ENCODE data around the gene BDKRB1.

Gene BDKRB1

DNA sequence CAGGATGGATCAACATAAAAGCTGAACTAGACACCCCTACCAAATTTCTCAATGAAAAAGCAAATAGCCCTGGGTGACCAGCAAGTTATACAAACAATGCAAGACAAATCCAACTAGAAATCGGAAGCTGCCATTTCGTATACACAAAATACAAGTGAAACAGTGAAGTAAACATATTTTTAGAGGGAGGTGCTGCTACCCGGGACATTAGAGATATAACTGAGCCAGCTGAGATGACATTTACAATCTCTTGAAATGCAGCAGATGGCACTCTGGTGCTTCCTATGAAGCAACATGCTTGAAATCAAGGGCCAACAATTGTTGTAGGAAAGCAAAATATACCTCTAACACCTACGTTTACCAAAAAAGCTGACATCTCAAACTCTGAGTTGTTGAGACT, 25.5 kb downstream of the BDKRB1 start:
- DNase-seq (ENCODE audit: low spot score) = no peak

DNA sequence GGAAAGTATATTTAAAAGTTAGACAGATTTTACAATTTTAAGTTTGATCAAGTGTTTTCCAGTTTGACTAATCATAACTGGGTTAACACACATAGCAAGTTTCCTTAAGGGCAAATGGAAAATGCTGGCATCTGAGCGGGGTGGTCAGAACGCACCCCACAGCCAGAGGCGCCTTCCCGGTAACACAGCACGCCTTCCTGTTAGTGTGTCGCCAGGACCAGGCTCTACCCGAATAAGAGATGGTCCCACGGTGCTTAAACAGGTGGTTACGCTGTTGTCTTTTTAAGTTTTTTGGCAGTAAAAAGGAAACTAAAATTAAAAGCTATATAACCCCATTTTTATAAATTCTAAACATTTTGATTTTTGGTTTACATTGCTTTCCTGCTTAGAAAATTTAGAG, 28.0 kb downstream of the BDKRB1 start:
- DNase-seq (ENCODE audit: low spot score) = no peak

DNA sequence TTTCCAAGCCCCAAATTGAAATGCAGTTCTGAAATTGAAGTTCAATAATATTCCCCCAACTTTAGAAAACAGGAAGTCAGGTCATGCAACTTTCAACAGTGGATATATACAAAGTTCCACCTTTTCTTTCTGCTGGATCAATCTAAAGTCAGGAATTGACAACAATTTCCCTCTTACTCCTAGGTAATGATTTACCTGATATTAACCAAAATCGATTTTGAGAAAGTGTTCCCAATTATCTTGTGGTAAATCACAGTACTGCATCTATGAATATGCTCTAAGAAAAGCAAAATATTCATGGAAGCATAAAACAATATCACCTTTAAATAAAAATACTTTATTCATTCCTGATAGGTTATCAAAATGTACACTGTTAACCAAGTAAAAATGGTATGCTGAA, 28.4 kb downstream of the BDKRB1 start:
- DNase-seq (ENCODE audit: low spot score) = no peak

GRCh38 chr14:96285667-96286066, 29.7 kb downstream of the BDKRB1 start:
- no peak for DNase-seq (ENCODE audit: low spot score)

- DNase-seq (ENCODE audit: low spot score) = no peak
Observed at GRCh38 chr14:96286251-96286650, 30.2 kb downstream of the BDKRB1 start.

- DNase-seq (ENCODE audit: low spot score) = no peak
Observed at GRCh38 chr14:96287856-96288255, 31.8 kb downstream of the BDKRB1 start.

DNA sequence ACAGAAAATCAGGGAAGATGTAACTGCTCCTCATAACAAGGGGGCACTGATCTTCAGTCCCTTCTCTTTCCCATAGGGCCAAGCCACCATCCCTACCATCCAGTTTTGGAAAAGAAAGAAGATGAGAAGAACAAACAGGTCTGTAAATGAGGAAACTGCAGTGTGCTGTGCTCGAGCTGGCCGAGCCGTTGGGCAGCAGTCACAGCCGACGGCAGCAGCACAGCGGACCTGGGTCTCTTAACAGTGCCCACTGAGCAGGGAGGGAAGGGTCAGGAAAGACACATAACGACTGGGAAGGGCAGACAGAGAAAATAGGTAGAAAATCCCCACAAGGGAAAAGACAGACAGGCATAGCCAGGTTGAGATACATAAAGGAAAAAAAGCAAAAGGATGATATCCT, 38.2 kb downstream of the BDKRB1 start:
- DNase-seq (ENCODE audit: low spot score) = no peak

DNA sequence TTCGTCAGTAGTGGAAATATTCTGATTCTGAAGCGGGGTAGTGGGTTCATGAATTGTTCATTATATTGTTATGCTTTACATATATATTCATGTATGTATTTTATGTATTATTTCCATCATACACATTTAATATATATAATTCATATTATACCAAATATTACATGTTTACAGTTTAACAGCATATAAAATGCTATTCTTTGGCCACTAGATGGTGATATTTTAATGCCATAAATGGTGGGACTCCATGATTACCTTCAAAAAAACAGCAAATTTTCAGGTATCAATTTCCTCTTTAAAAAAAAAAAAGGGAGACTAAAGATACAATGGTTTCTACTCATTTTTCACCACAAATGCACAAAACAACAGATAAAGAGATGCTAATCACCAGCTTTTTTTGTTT, 41.0 kb downstream of the BDKRB1 start:
- DNase-seq (ENCODE audit: low spot score) = no peak

GRCh38 chr14:96297997-96298515, 42.0 kb downstream of the BDKRB1 start:
- DNase-seq (ENCODE audit: low spot score) = no peak

DNA sequence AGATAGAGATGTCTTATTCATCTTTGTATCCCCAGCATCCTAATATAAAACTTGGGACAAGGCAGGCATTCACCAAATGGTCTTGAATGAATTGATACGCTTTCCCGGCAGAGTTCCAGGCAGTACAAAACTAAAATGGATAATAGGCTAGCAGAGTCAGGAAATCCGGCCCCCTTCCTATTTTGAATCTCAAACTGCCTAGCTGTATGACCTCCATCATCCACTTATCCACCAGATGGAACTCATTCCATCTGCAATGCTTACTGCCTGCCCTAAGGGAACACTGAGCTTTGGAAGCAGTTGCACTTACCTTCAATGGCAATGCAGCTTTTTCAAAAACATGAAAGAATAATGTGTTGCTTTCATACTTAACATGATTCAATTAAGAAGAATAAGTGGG, 43.4 kb downstream of the BDKRB1 start:
- DNase-seq (ENCODE audit: low spot score) = no peak

DNA sequence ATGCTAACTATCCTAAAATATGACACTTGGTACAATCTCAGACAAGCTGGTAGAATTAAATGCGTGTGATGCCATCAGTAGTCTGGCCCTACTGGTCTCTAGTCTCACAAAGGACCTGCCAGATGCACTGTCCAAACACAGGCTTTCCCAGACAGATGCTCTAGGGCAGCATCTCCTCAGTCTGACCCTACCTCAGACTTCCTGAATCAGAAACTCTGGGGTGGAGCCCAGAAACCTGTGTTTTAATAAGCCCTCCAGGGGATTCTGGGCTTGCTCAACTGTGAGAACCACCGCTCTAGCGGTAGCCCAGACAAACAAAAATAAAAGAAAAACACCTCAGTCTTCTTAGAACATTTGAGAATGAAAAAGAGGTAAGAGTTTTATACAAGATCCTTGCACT, 48.0 kb downstream of the BDKRB1 start:
- DNase-seq (ENCODE audit: low spot score) = no peak

DNA sequence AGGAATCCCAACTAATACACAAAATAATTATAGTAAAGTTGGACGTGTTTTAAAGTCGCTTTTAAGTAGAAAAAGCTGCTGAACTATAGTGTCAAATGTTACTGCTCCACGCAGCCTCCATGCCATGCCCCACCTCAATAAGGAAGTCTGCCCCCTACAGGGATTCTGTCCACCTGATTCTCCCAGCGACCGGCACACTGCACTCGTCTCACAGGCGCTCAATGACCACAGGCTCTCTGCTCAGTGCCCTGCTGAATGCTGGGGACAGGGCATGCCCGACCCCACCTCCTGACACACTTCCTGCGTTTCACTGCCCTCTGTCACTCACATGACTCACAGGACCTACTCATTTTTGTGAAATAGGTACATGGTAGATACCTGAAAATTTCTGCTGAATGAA, 48.9 kb downstream of the BDKRB1 start:
- DNase-seq (ENCODE audit: low spot score) = no peak

- peak; percentile 35 for DNase-seq (ENCODE audit: low spot score)
Observed at GRCh38 chr14:96307434-96307833, 51.4 kb downstream of the BDKRB1 start.

- DNase-seq (ENCODE audit: low spot score) = peak; percentile 30
Observed at GRCh38 chr14:96309133-96309895, 53.3 kb downstream of the BDKRB1 start.

DNA sequence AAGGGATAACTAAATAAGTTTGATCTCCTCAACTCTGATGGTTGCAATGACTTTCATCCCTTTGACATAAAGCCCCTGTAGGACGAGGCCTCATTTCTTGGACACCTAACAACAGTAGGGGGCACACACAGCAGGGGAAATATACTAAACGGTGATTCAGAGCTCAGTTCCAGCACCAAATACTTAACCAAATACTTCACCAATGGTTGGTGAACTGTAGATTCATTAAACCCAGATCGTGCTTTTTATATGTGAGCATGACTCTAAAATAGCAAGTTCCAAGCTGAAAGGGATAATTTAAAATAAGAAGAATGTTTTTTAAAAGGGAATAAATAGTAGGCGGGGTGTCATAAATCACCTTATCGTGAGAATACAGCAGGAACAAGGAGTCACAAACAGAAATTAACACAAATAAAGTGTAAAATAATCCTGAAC, 53.9 kb downstream of the BDKRB1 start:
- peak; percentile 7 for DNase-seq (ENCODE audit: low spot score)

DNA sequence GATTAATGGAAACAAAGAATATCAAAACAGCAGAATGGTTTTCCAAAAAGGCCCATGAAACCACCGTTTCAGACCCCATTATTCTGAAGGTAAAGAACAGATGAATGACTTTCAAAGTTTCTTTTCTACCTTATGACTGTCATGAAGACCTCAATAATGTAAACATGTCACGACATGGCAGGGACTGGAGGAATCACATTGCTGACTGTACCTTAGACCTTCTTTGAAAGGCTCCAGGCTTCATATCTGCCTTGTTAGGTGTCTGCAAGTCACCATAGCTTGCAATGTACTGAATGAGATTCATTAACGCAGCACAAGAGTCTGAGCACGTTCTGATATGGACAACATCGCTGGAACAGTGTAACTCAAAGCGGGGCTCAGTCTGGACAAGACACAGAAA, 54.9 kb downstream of the BDKRB1 start:
- no peak for DNase-seq (ENCODE audit: low spot score)
